HG02678 (cell line): Measurements from ENCODE around the gene LRRC58.
"Not testable (repeated sequence)": the region's sequence is repeated elsewhere in the genome, so short reads cannot be mapped to it uniquely, and the experiment has no call there.

Experiments used
- ATAC-seq: cut with Tn5 transposase; IDR thresholded peaks from one replicate; pipeline ENCODE4 v1.9.1; 2021; ENCODE audit warnings: mild to moderate bottlenecking, moderate library complexity; ENCODE audit not compliant: unreplicated experiment

The LRRC58 gene

GRCh38 chr3:120348991-120349854, at the start of gene LRRC58:
Gene LRRC58 (minus strand): TSS chr3:120349354. CDS start chr3:120349243, 111 bp downstream.
- ATAC-seq: peak; percentile 88

GRCh38 chr3:120396469-120396868, 47.3 kb upstream of the LRRC58 start:
- ATAC-seq: no peak

GRCh38 chr3:120394347-120394746, 45.2 kb upstream of the LRRC58 start:
- no peak for ATAC-seq

- no peak for ATAC-seq
Observed at GRCh38 chr3:120393761-120394160, 44.6 kb upstream of the LRRC58 start.

- ATAC-seq: no peak
Observed at GRCh38 chr3:120393243-120393642, 44.1 kb upstream of the LRRC58 start.

- ATAC-seq: no peak
Observed at GRCh38 chr3:120382941-120383447, 33.8 kb upstream of the LRRC58 start.

GRCh38 chr3:120381503-120381902, 32.3 kb upstream of the LRRC58 start:
- no peak for ATAC-seq

GRCh38 chr3:120377948-120378347, 28.8 kb upstream of the LRRC58 start:
- ATAC-seq: not testable (repeated sequence)

GRCh38 chr3:120370463-120370862, 21.3 kb upstream of the LRRC58 start:
- ATAC-seq: peak; percentile 61

GRCh38 chr3:120369037-120369467, 19.9 kb upstream of the LRRC58 start:
- ATAC-seq: peak; percentile 90

GRCh38 chr3:120368172-120368571, 19.0 kb upstream of the LRRC58 start:
- no peak for ATAC-seq

- ATAC-seq: no peak
Observed at GRCh38 chr3:120364821-120365220, 15.7 kb upstream of the LRRC58 start.

- ATAC-seq: no peak
Observed at GRCh38 chr3:120364101-120364500, 14.9 kb upstream of the LRRC58 start.

GRCh38 chr3:120357807-120358206, 8.7 kb upstream of the LRRC58 start:
- ATAC-seq: no peak

- ATAC-seq: no peak
Observed at GRCh38 chr3:120355486-120355885, 6.3 kb upstream of the LRRC58 start.

GRCh38 chr3:120353463-120353862, 4.3 kb upstream of the LRRC58 start:
- no peak for ATAC-seq

GRCh38 chr3:120352017-120352416, 2.9 kb upstream of the LRRC58 start:
- no peak for ATAC-seq

- no peak for ATAC-seq
Observed at GRCh38 chr3:120350401-120350941, 1.3 kb upstream of the LRRC58 start.

GRCh38 chr3:120349855-120350125, 636 bp upstream of the LRRC58 start:
- ATAC-seq: no peak

GRCh38 chr3:120348065-120348990, 826 bp downstream of the LRRC58 start:
- ATAC-seq: peak; percentile 51

- ATAC-seq: no peak
Observed at GRCh38 chr3:120344349-120344748, 4.8 kb downstream of the LRRC58 start.
